Pancreas (tissue), 10 donors: Measurements from ENCODE around the gene ASPRV1. TPM values are rescaled to one million over a fixed set of nuclear protein-coding genes. Genes with fewer than 3 reads are reported as not detected.

ENCODE experiments used
- ATAC-seq, 4 donors: fragments of 200-7000 bp; cut with Tn5 transposase; one replicate each; pipeline versions ENCODE4 v1.8.0 to v1.9.1; 2020; ENCODE audit warnings: mild to moderate bottlenecking in 4 of 4, moderate library complexity in 4 of 4
- DNase-seq, 6 donors: peaks; one replicate each; pipeline ENCODE4 v3.0.0-alpha.2; 2020
- FAIRE-seq: peaks from 2 replicates; lab custom pipeline; 2012; peaks lifted over from hg19 to GRCh38; lab: Jason Lieb, UNC
- H3K27ac ChIP-seq, 4 donors: fragments of 200-600 bp; sonication (generic); 1 replicate in 3 of 4; 2 replicates in 1 of 4; pipeline versions ENCODE4 v1.5.0 to v1.8.0; 2020
- H3K27me3 ChIP-seq, 4 donors: fragments of 200-600 bp; one replicate each; pipeline ENCODE4 v1.8.0; 2021
- H3K36me3 ChIP-seq, 3 donors: fragments of 200-600 bp; sonication (generic) in 1 of 3; one replicate each; pipeline versions ENCODE4 v1.5.0 to v1.8.0; 2020 to 2021
- H3K4me1 ChIP-seq, 3 donors: fragments of 200-600 bp; one replicate each; pipeline ENCODE4 v1.8.0; 2021
- H3K4me3 ChIP-seq, 4 donors: fragments of 200-600 bp; sonication (generic) in 2 of 4; one replicate each; pipeline versions ENCODE4 v1.5.0 to v1.8.0; 2020 to 2021
- H3K9me3 ChIP-seq, 4 donors: fragments of 200-600 bp; one replicate each; pipeline ENCODE4 v1.8.0; 2021
- CTCF ChIP-seq, 4 donors: fragments of 200-600 bp; sonication (generic) in 3 of 4; IDR thresholded peaks; one replicate each; pipeline versions ENCODE4 v1.5.0 to v1.8.0; 2021; ENCODE audit warnings: antibody characterized with exemption in 4 of 4
- WGBS, 2 donors: extraction: QIAGEN DNeasy Blood & Tissue Kit; methylation state at CpG; one replicate each; pipeline ENCODE4 v1.1.7; 2013; 5-methylcytosine and 5-hydroxymethylcytosine counted together
- intact Hi-C, 3 donors: fragments of 100-400 bp; cut with DNase I; formaldehyde crosslinking; loops; one replicate each; pipeline versions ENCODE4 v1.11.1 to v1.14.2; 2022
- polyA plus RNA-seq, 2 donors: library from polyadenylated mRNA; stranded (reverse); fragments of 200-250 nt; gene quantifications; one replicate each; pipeline ENCODE4 v1.2.3, GENCODE V29; 2013
- total RNA-seq, 6 donors: library from RNA; stranded (reverse); fragmentation: NEBNext Ultra II Directional in 4 of 6; extraction: Animal tissue kit (Norgen Biotek cat#: 25700) in 4 of 6; gene quantifications; one replicate each; pipeline versions ENCODE4 v1.2.1 to v1.2.4, GENCODE V29; 2021 to 2023
- donor health status: healthy with polysubstance abuse.
- donor health status: DM: no; HTN: no; CAD: no; lungs with moderate emphysema.
- donor health status: DM: no; HTN: no; CAD: no.
- donor health status: control.
- donor health status: control.
- donor health status: Bipolar disorder and iron deficiency.
- donor health status: DM: yes; HTN: yes; CAD: no.
- donor health status: DM: no; HTN: no; CAD: no.
- donor health status: DM: no; HTN: no; CAD: no.
- donor health status: DM: yes; HTN: yes; CAD: no.

The ASPRV1 gene
- total and polyA plus RNA-seq, 8 donors, result 0.12 to 1.2 (median 0.29) TPM

GRCh38 chr2:69926849-69927515 is 34.4 kb downstream of the ASPRV1 start:
- no peaks in the 10 kb centered on the region for H3K4me1 ChIP-seq
- H3K27me3 ChIP-seq, result no peaks in the 10 kb centered on the region
- 79 to 83% methylated on average over 3 of the region's 3 CpGs for WGBS, 2 donors
- no peak for DNase-seq
- no peak overlapping the region for H3K4me3 ChIP-seq
- no peak for TF ChIP-seq CTCF (IDR thresholded peaks at IDR 0.05)
- intact Hi-C loops, result loop anchor here in 2 of 3 donors (10.0 kb wide), 1 partner anchor 138 kb away; no protein-coding TSS in a partner anchor
- peaks cover 0 to 8% (median 0%) of the 10 kb centered on the region in 3 donors for H3K36me3 ChIP-seq
- peak in 1 of 4 donors; percentile 64 for ATAC-seq
- no peaks in the 10 kb centered on the region for H3K9me3 ChIP-seq
- H3K27ac ChIP-seq, result no peak overlapping the region
- FAIRE-seq, result no peak

- intact Hi-C loops, result loop anchor here in 2 of 3 donors (10.0 kb wide), 1 partner anchor 142 kb away; no protein-coding TSS in a partner anchor
- H3K4me3 ChIP-seq, result no peak overlapping the region
- WGBS, 2 donors, result 96 to 97% methylated on average over 3 of the region's 3 CpGs
- no peaks in the 10 kb centered on the region for H3K9me3 ChIP-seq
- ATAC-seq (no peak), FAIRE-seq (no peak), DNase-seq (no peak)
- no peak overlapping the region for H3K27ac ChIP-seq
- TF ChIP-seq CTCF (IDR thresholded peaks at IDR 0.05), result no peak
- no peaks in the 10 kb centered on the region for H3K4me1 ChIP-seq
- H3K27me3 ChIP-seq, result no peaks in the 10 kb centered on the region
- H3K36me3 ChIP-seq, result peaks cover 0 to 11% (median 0%) of the 10 kb centered on the region in 3 donors
Observed at GRCh38 chr2:69923116-69923515, 38.3 kb downstream of the ASPRV1 start.

GRCh38 chr2:69918401-69918800 is 43.0 kb downstream of the ASPRV1 start:
- H3K4me3 ChIP-seq, result no peak overlapping the region
- H3K27ac ChIP-seq, result peak overlapping the region in 2 of 4 donors; percentile 34 to 42
- TF ChIP-seq CTCF (IDR thresholded peaks at IDR 0.05), result no peak
- ATAC-seq (no peak), DNase-seq (no peak), FAIRE-seq (no peak)
- H3K4me1 ChIP-seq, result peaks cover 0 to 8% (median 0%) of the 10 kb centered on the region in 3 donors
- peaks cover 0 to 11% (median 0%) of the 10 kb centered on the region in 3 donors for H3K36me3 ChIP-seq
- H3K27me3 ChIP-seq, result no peaks in the 10 kb centered on the region
- WGBS, 2 donors, result 43 to 54% methylated on average over 3 of the region's 3 CpGs
- H3K9me3 ChIP-seq, result no peaks in the 10 kb centered on the region
- intact Hi-C loops, result loop anchor here in 1 of 3 donors (10.0 kb wide), 1 partner anchor 226 kb away; no protein-coding TSS in a partner anchor

- no peaks in the 10 kb centered on the region for H3K27me3 ChIP-seq
- peak overlapping the region in 2 of 4 donors; percentile 34 to 42 for H3K27ac ChIP-seq
- DNase-seq, result no peak
- intact Hi-C loops, result loop anchor here in 1 of 3 donors (10.0 kb wide), 1 partner anchor 227 kb away; no protein-coding TSS in a partner anchor
- 51 to 56% methylated on average over 3 of the region's 3 CpGs for WGBS, 2 donors
- no peak for ATAC-seq
- FAIRE-seq, result no peak
- no peak for TF ChIP-seq CTCF (IDR thresholded peaks at IDR 0.05)
- H3K36me3 ChIP-seq, result peaks cover 0 to 11% (median 0%) of the 10 kb centered on the region in 3 donors
- peaks cover 0 to 8% (median 2%) of the 10 kb centered on the region in 3 donors for H3K4me1 ChIP-seq
- no peaks in the 10 kb centered on the region for H3K9me3 ChIP-seq
- H3K4me3 ChIP-seq, result no peak overlapping the region
Observed at GRCh38 chr2:69917852-69918251, 43.6 kb downstream of the ASPRV1 start.

- TF ChIP-seq CTCF (IDR thresholded peaks at IDR 0.05), result no peak
- FAIRE-seq (no peak), ATAC-seq (no peak), DNase-seq (no peak)
- intact Hi-C loops, result loop anchor here in 1 of 3 donors (10.0 kb wide), 1 partner anchor 229 kb away; no protein-coding TSS in a partner anchor
- peak overlapping the region in 2 of 4 donors; percentile 83 to 95 for H3K27ac ChIP-seq
- H3K36me3 ChIP-seq, result no peaks in the 10 kb centered on the region
- H3K9me3 ChIP-seq, result no peaks in the 10 kb centered on the region
- H3K4me1 ChIP-seq, result peaks cover 0 to 8% (median 2%) of the 10 kb centered on the region in 3 donors
- peak overlapping the region in 2 of 4 donors; percentile 60 to 72 for H3K4me3 ChIP-seq
- WGBS, 2 donors, result 23 to 28% methylated on average over 2 of the region's 2 CpGs
- no peaks in the 10 kb centered on the region for H3K27me3 ChIP-seq
Observed at GRCh38 chr2:69916106-69916505, 45.3 kb downstream of the ASPRV1 start.
